Endodermal cell (in vitro differentiated cells): ENCODE results near the gene REN. TPM values are rescaled to one million over a fixed set of nuclear protein-coding genes. Genes with fewer than 3 reads are reported as not detected.

Experiments
- DNase-seq: peaks from one replicate; pipeline ENCODE4 v3.0.0-alpha.2; 2017
- H3K27ac ChIP-seq: 2 replicates; pipeline ENCODE4 v1.5.1; 2013; ENCODE audit warnings: mild to moderate bottlenecking, low read depth, low read length, moderate library complexity
- H3K27me3 ChIP-seq: 2 replicates; pipeline ENCODE4 v1.6.1; 2013; ENCODE audit warnings: mild to moderate bottlenecking, low read length, moderate library complexity; ENCODE audit not compliant: insufficient read depth, control insufficient read depth, poor library complexity, severe bottlenecking
- H3K36me3 ChIP-seq: 2 replicates; pipeline ENCODE4 v1.7.0; 2013; ENCODE audit warnings: mild to moderate bottlenecking, low read length, moderate library complexity; ENCODE audit not compliant: control insufficient read depth, insufficient read depth
- H3K4me1 ChIP-seq: one replicate; pipeline ENCODE4 v1.7.0; 2013; ENCODE audit warnings: low read length; ENCODE audit not compliant: control insufficient read depth, insufficient read depth
- H3K4me3 ChIP-seq: 2 replicates; pipeline ENCODE4 v1.5.1; 2013; ENCODE audit warnings: mild to moderate bottlenecking, low read length, moderate library complexity
- H3K9ac ChIP-seq: 2 replicates; pipeline ENCODE4 v1.6.1; 2013; ENCODE audit warnings: mild to moderate bottlenecking, low read length, moderate library complexity; ENCODE audit not compliant: poor library complexity, severe bottlenecking; ENCODE audit errors: extremely low read depth
- H3K9me3 ChIP-seq: 2 replicates; pipeline ENCODE4 v1.6.1; 2013; ENCODE audit warnings: mild to moderate bottlenecking, low read length, moderate library complexity; ENCODE audit not compliant: control insufficient read depth
- H3K27ac Mint-ChIP-seq: 2 replicates; pipeline ENCODE4 v1.8.0; 2020; ENCODE audit warnings: mixed read lengths
- H3K27me3 Mint-ChIP-seq: 2 replicates; pipeline ENCODE4 v1.8.0; 2021; ENCODE audit warnings: mild to moderate bottlenecking, mixed read lengths; ENCODE audit not compliant: insufficient read depth
- H3K36me3 Mint-ChIP-seq: 2 replicates; pipeline ENCODE4 v1.8.0; 2020; ENCODE audit warnings: low read depth, mixed read lengths
- H3K4me1 Mint-ChIP-seq: 2 replicates; pipeline ENCODE4 v1.8.0; 2020; ENCODE audit warnings: mixed read lengths
- H3K4me3 Mint-ChIP-seq: 2 replicates; pipeline ENCODE4 v1.8.0; 2020; ENCODE audit warnings: mild to moderate bottlenecking, moderate library complexity, mixed read lengths
- H3K9me3 Mint-ChIP-seq: 2 replicates; pipeline ENCODE4 v1.8.0; 2020; ENCODE audit warnings: mild to moderate bottlenecking, mixed read lengths
- WGBS, 2 experiments: methylation state at CpG; one replicate each; pipeline versions ENCODE4 v1.1.5 to v1.1.7; 2013; ENCODE audit warnings: missing lambda C conversion rate in 2 of 2, mixed read lengths in 1 of 2; ENCODE audit not compliant: insufficient coverage in 1 of 2, insufficient read length in 1 of 2; 5-methylcytosine and 5-hydroxymethylcytosine counted together
- total RNA-seq, 2 donors: library from RNA; stranded (reverse); fragmentation: NEBNext Ultra II Directional in 1 of 2; extraction: Animal tissue kit (Norgen Biotek cat#: 25700) in 1 of 2; gene quantifications; 2 replicates in 1 of 2; 3 replicates in 1 of 2; pipeline ENCODE4 v1.2.1, GENCODE V29; 2021
- TF ChIP-seq, protein P1 (sequence below): fragments of 200-600 bp; sonication (generic); conservative IDR thresholded peaks from 2 replicates; pipeline ENCODE4 v1.5.0; 2021; ENCODE audit warnings: antibody characterized with exemption, mild to moderate bottlenecking

The REN gene
- total RNA-seq, 2 donors from 2014 or later: not detected

DNA sequence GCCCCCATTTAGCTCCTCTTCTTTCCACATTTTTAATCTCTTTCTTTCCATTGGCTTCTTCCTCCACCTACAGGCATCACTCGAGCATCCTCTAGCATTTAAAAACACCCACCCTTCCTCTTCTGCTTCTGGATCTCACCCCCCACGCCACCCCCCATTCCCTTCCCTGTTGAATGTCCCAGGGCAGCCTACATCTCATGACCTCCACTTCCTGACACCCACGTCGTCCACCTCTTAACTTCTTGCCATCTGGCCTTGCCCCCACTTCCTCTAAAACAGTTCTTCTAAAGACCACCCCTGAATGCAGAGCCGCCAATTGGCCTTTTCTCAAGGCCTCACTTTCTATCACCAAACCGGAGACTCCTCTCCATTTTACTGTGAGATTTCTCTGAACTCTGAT lies 8.2 kb downstream of the REN start:
- H3K36me3 Mint-ChIP-seq: no peaks in the 10 kb centered on the region
- H3K9me3 Mint-ChIP-seq: no peaks in the 10 kb centered on the region
- H3K9ac ChIP-seq: no peak overlapping the region
- H3K27ac Mint-ChIP-seq: no peak overlapping the region
- H3K4me3 Mint-ChIP-seq: no peak overlapping the region
- H3K9me3 ChIP-seq: no peaks in the 10 kb centered on the region
- H3K36me3 ChIP-seq: no peaks in the 10 kb centered on the region
- H3K27me3 Mint-ChIP-seq: peaks cover 37% of the 10 kb centered on the region
- no peak overlapping the region for H3K4me3 ChIP-seq
- 86 to 100% methylated on average over 1 to 6 of the region's 6 CpGs for WGBS, 2 experiments
- no peak overlapping the region for H3K27ac ChIP-seq
- DNase-seq: no peak
- H3K4me1 ChIP-seq: no peaks in the 10 kb centered on the region
- TF ChIP-seq, protein P1, sequence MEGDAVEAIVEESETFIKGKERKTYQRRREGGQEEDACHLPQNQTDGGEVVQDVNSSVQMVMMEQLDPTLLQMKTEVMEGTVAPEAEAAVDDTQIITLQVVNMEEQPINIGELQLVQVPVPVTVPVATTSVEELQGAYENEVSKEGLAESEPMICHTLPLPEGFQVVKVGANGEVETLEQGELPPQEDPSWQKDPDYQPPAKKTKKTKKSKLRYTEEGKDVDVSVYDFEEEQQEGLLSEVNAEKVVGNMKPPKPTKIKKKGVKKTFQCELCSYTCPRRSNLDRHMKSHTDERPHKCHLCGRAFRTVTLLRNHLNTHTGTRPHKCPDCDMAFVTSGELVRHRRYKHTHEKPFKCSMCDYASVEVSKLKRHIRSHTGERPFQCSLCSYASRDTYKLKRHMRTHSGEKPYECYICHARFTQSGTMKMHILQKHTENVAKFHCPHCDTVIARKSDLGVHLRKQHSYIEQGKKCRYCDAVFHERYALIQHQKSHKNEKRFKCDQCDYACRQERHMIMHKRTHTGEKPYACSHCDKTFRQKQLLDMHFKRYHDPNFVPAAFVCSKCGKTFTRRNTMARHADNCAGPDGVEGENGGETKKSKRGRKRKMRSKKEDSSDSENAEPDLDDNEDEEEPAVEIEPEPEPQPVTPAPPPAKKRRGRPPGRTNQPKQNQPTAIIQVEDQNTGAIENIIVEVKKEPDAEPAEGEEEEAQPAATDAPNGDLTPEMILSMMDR: no peak
- H3K27me3 ChIP-seq: peaks cover 45% of the 10 kb centered on the region
- H3K4me1 Mint-ChIP-seq: no peaks in the 10 kb centered on the region

DNA sequence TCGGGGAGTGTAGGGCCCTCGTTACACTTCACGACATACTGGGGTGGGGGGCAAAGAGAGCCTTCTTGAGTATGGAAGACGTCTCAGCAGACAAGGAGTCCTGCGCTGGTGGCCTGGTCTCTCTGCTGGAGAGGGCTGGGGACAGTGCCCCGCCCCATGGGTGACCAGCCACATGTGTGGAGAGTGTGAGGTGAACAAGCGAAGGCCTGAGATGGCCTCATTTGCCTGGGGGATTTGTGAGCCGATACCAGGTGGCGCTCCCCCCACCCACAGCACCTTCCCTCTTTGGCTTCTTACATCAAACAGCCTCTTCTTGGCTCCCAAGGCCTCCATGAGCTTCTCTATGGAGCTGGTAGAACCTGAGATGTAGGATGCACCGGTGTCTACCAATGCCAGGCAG lies 10.3 kb downstream of the REN start:
- no peak overlapping the region for H3K9ac ChIP-seq
- TF ChIP-seq, protein P1: no peak
- H3K36me3 ChIP-seq: no peaks in the 10 kb centered on the region
- Mint-ChIP-seq H3K27ac (no peak overlapping the region), H3K36me3 (no peaks in the 10 kb centered on the region), H3K4me3 (no peak overlapping the region), H3K4me1 (peaks cover 1% of the 10 kb centered on the region), H3K9me3 (no peaks in the 10 kb centered on the region), H3K27me3 (peaks cover 46% of the 10 kb centered on the region)
- H3K27ac ChIP-seq: no peak overlapping the region
- peaks cover 51% of the 10 kb centered on the region for H3K27me3 ChIP-seq
- DNase-seq: no peak
- no peaks in the 10 kb centered on the region for H3K4me1 ChIP-seq
- no peaks in the 10 kb centered on the region for H3K9me3 ChIP-seq
- 84 to 87% methylated on average over 5 to 10 of the region's 10 CpGs for WGBS, 2 experiments
- H3K4me3 ChIP-seq: no peak overlapping the region

DNA sequence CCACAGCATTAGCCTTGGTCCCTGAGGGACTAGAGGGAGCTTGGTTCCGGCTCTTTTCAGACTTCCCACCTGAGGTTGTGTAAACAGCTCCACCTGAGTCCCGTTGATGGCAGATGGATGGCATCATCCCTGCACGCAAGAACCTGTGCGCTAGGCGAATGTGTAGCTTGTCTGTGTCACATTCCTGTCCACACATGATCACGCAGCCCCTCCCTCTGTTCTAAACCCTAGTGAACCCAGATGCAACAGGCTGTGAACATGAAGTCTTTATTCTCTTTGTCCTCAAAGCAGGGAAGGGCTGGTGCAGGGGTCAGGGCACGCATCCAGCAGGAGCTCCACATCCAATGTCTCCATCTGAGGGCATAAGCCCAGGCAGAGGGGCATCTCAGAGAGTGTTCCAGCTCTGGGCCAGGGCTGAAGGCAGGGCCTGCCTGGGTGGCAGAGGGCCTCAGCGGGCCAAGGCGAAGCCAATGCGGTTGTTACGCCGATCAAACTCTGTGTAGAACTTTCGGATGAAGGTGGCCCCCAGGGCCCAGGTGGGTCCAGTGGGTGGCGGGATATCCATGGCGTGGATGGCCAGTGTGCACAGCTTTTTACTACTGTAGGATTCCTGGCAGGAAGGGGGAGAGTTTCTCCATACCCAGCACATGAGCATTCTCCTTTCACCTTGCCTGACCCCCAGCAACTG lies 11.4 kb downstream of the REN start:
- no peak overlapping the region for H3K27ac Mint-ChIP-seq
- H3K27me3 Mint-ChIP-seq: peaks cover 57% of the 10 kb centered on the region
- Histone ChIP-seq H3K27me3 (peaks cover 51% of the 10 kb centered on the region), H3K36me3 (no peaks in the 10 kb centered on the region), H3K9ac (no peak overlapping the region), H3K27ac (no peak overlapping the region), H3K4me3 (no peak overlapping the region), H3K9me3 (no peaks in the 10 kb centered on the region), H3K4me1 (no peaks in the 10 kb centered on the region)
- no peak overlapping the region for H3K4me3 Mint-ChIP-seq
- DNase-seq: no peak
- H3K9me3 Mint-ChIP-seq: no peaks in the 10 kb centered on the region
- H3K4me1 Mint-ChIP-seq: peaks cover 2% of the 10 kb centered on the region
- WGBS, 2 experiments: 92 to 93% methylated on average over 13 to 15 of the region's 15 CpGs
- TF ChIP-seq, protein P1: no peak
- H3K36me3 Mint-ChIP-seq: no peaks in the 10 kb centered on the region
